ENCODE data around the gene DMBT1.

DNA sequence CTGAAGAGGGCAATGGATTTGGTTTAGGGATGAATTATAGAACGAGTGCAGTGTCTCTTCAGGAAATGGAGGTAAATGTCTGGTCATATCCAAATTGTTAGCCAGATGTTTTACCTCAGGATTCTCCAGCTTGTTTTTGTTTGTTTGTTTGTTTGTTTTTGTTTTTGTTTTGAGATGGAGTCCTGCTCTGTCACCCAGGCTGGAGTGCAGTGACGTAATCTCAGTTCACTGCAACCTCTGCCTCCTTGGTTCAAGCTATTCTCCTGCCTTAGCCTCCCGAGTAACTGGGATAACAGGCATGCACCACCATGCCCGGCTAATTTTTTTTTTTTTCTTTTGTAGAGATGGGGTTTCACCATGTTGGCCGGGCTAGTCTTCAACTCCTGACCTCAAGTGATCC, 132.2 kb downstream of the DMBT1 start:
- TF ChIP-seq CTCF (IDR thresholded peaks at IDR 0.05; ENCODE audit: insufficient read depth, low read depth, low read length) = no peak
- no peak for TF ChIP-seq EZH2 (IDR thresholded peaks at IDR 0.05; ENCODE audit: insufficient read depth, low read length)
